Loucy (cell line): ENCODE measurements around the gene ZNF761.

Experiments
- CTCF ChIP-seq: fragments of 200-600 bp; sonication (generic); conservative IDR thresholded peaks from 2 replicates; pipeline ENCODE4 v1.5.1; 2014; ENCODE audit warnings: mild to moderate bottlenecking, antibody characterized with exemption, low read length
- EZH2phosphoT487 ChIP-seq: fragments of 200-600 bp; IDR thresholded peaks from 2 replicates; pipeline ENCODE4 v1.6.1; 2018; ENCODE audit warnings: antibody characterized with exemption, mild to moderate bottlenecking, moderate library complexity, borderline replicate concordance

- TF ChIP-seq CTCF (no peak), EZH2phosphoT487 (no peak)
Observed at GRCh38 chr19:53389978-53390377, 41.8 kb upstream of the ZNF761 start.
